DND-41 (cell line): ENCODE data around the gene MEIOB.

ENCODE experiments used
- EZH2 ChIP-seq: IDR thresholded peaks from 3 replicates; pipeline ENCODE4 v1.6.1; 2012; ENCODE audit warnings: borderline replicate concordance, low read depth, mild to moderate bottlenecking, moderate library complexity, low read length, inconsistent platforms; ENCODE audit not compliant: severe bottlenecking
- TF ChIP-seq, protein P1 (sequence below): IDR thresholded peaks from 2 replicates; pipeline ENCODE4 v1.5.1; 2012; ENCODE audit warnings: borderline replicate concordance, low read length, moderate library complexity, mild to moderate bottlenecking; ENCODE audit not compliant: poor library complexity, severe bottlenecking; ENCODE audit errors: extremely low read depth

GRCh38 chr16:1903845-1904840 lies 32.2 kb upstream of the MEIOB start:
- TF ChIP-seq, protein P1, sequence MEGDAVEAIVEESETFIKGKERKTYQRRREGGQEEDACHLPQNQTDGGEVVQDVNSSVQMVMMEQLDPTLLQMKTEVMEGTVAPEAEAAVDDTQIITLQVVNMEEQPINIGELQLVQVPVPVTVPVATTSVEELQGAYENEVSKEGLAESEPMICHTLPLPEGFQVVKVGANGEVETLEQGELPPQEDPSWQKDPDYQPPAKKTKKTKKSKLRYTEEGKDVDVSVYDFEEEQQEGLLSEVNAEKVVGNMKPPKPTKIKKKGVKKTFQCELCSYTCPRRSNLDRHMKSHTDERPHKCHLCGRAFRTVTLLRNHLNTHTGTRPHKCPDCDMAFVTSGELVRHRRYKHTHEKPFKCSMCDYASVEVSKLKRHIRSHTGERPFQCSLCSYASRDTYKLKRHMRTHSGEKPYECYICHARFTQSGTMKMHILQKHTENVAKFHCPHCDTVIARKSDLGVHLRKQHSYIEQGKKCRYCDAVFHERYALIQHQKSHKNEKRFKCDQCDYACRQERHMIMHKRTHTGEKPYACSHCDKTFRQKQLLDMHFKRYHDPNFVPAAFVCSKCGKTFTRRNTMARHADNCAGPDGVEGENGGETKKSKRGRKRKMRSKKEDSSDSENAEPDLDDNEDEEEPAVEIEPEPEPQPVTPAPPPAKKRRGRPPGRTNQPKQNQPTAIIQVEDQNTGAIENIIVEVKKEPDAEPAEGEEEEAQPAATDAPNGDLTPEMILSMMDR: no peak
- TF ChIP-seq EZH2: no peak
